Amniotic stem cell (primary cell): ENCODE data around the gene GALNT2.

Source experiments
- DNase-seq: peaks from one replicate; lab custom pipeline; 2025; lab: John Stamatoyannopoulos, UW

GALNT2 gene

DNA sequence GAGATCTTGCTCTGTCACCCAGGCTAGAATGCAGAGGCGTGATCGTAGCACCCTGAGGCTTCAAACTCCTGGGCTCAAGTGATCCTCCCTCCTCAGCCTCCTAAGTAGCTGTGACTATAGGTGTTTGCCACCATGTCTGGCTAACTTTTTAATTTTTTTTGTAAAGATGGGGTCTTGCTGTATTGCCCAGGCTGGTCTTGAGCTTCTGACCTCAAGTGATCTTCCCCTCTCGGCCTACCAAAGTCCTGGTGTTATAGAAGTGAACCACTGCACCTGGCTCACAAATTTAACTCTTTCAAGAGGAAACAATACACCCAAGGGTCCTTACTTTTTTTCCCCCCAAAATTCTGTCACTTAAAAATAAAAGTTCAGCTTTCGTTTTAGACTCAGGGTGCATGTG is 62.3 kb downstream of the GALNT2 start:
- no peak for DNase-seq

GRCh38 chr1:230130172-230130944 is 63.3 kb downstream of the GALNT2 start:
- DNase-seq: no peak

- no peak for DNase-seq
These were observed 64.4 kb downstream of the GALNT2 start for GRCh38 chr1:230131457-230131856.

- DNase-seq: no peak
These were observed 65.7 kb downstream of the GALNT2 start for GRCh38 chr1:230132758-230133157.

DNA sequence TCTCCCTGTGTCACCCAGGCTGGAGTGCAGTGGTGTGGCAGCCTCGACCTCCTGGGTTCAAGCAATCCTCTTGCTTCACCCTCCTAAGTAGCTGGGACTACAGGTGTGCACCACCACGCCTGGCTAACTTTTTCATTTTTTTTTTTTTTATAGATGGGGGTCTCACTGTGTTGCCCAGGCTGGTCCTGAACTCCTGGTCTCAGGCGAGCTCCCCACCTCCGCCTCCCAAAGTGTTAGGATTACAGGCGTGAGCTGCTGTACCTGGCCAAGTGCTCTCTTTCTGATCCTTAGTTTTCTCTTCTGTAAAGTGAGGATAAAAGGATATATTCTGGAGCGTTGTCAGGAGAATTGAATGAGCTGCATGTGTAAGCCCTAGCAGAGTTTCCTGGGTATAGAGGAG is 68.7 kb downstream of the GALNT2 start:
- no peak for DNase-seq

- no peak for DNase-seq
These were observed 69.7 kb downstream of the GALNT2 start for GRCh38 chr1:230136453-230137336.

GRCh38 chr1:230137337-230137815 is 70.3 kb downstream of the GALNT2 start:
- no peak for DNase-seq

DNA sequence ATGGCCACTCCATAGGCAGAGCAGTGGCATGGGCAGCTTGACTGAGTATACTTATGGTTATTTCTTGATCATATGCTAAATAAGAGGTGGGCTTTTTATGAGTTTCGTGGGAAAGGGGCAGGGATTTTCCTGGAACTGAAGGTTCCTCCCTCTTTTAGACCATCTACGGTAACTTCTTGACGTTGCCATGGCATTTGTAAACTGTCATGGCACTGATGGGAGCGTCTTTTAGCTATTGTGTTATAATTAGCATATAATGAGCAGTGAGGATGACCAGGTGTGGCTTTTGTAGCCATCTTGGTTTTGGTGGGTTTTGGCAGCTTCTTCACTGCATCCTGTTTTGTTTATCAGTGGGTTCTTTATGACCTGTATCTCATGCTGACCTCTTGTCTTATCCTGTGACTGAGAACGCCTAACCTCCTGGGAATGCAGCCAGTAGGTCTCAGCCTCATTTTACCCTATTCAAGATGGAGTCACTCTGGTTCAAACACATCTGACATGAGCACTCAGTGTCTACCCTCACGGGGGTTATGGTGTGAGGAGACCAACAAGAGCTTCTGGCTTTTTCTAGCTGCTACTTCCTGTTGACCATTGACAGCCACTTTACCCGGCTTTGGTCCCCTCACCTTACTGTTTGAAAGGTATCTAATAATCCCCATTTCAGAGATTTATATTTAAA is 71.7 kb downstream of the GALNT2 start:
- DNase-seq: no peak

DNA sequence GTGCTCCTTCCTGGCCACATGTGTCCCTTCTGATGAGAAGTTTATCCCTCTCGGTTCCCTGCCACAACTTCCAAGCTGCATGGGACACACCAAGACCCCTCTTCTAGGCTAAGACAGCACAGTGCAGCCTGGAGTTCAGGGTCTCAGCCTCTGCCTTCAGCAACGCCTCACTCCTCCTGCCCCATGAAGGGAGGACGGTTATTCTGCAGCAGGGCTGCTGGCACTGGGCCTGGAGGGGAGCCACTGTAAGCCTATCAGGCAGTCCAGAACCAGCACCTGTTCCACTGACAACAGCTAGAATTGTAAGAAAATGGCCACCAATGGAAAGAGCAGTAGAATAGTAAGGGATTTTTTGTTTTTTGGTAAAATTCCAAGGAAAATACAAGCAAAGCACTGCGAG is 72.3 kb downstream of the GALNT2 start:
- no peak for DNase-seq

DNA sequence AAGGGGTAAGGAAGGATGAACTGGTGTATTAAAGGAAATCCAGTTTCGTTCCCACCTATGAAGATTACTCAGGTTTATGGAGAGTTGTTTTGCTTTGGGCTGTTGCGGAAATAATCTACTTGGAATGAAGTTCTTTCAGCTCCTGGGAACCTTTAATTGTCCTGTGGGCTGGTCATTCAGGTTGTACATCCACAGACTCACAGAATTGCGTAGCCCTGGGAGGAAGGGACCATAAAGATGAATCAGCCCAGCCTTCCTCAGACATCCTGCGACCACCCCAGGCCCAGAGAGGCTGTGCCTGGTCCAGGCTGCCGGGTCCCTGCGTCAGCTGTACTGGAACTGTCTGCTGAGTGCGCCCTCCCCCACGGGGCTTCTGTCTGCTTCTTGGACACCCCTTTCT is 72.7 kb downstream of the GALNT2 start:
- no peak for DNase-seq

GRCh38 chr1:230140221-230141020 is 73.4 kb downstream of the GALNT2 start:
- no peak for DNase-seq

DNA sequence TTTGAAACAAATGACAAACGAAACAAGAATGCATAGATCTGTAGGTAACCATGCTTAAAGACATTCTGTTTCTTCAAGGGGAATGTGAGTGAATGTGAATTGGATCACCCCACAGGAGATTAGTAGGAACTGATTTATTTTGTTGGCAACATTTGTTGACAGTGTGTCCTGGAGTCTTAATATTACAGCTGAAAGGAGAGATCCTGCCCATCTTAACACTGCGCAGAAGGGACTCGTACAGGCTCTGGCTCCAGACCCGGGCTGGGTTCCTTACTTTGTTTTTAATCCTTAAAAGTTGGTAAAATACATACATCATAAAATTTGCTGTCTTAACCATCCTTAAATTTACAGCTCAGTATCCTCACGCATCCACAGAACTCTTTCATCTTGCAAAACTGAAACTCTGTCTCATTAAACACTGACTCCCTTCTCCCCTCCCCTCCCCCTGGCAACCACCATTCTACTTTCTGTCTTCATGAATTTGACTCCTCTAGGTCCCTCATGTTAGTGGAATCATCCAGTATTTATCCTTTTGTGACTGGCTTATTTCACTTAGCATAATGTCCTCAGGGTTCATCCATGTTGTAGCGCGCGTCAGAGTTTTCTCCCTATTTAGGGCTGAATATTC is 74.1 kb downstream of the GALNT2 start:
- DNase-seq: no peak

DNA sequence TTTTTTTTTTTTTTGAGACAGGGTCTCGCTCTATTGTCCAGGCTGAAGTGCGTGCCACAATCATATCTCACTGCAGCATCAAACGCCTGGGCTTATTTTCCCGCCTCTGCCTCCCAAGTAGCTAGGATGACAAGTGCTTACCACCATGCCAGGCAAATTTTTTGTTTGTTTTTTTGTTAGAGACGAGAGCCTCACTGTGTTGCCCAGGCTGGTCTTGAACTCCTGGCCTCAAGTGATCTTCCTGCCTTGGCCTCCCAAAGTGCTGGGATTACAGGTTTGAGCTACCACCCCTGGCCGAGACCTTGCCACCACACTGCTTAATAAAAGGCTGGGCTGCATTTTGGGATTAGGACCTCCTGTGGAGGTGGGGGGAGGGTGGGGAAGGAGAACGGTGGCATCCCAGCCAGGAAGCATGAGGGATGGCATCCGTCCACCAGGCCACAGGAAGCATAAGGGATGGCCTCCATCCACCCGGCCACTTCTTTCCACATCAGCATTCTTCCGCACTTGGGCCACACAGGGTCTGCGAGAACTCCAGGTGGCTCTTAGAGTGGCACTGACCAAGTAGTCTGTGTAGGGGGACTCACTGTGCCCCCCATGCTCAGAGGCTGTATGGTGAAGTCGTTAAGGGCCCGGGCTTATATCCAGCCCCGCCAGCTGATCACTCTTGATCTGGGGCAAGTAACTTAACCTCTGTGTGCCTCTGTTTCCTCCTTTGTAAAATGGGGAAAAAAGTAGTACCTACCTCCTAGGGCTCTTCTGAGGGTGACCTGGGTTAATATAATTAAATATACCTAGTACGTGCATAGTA is 75.0 kb downstream of the GALNT2 start:
- DNase-seq: no peak

DNA sequence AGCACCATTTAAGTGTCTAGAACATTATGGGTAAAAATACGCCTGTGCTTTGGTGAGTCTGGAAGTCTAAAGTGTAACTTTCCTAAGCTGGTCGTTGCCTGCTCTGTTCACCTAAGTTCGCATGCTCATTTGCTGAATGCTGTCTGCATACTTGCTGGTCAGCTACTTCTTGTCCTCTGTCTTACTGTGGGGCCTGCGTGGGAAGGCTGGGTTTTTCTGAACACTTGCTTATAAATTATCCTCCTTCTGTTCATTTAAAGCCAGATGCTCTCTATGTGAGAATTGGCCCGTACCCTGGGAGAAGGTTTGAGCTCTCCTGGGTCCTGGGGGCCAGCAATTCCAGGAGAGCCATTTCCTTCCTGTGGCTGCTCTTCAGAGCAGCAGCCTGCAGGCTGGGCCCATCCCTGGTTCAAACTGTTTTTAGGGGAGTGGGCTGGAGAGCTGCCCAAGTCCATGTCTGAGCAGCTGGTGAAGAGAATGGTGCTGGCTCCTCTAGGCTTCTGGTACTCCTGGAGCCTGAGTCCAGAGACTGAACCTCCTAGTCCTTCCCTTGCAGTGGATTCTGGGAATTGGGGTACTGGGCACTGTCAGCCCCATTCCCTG is 75.7 kb downstream of the GALNT2 start:
- no peak for DNase-seq

DNA sequence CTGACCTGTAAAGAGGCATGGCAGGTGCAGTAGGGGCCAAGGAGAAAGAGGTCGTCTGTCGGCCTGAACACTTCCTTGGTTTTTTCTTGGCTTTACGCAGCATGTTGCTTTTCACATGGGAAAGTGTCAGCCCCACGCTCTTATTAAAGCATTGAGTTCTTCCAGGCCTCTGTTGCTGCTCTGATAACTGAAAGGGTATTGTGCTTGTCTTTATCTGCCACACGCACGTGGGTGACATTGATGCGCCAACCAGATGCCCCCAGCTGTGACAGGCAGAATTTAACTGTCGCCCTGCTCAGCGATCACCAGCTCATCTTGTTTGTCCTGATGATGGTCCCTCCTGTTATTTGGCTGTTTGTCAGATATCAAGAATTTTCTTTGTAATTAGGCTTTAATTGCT is 76.5 kb downstream of the GALNT2 start:
- no peak for DNase-seq

DNA sequence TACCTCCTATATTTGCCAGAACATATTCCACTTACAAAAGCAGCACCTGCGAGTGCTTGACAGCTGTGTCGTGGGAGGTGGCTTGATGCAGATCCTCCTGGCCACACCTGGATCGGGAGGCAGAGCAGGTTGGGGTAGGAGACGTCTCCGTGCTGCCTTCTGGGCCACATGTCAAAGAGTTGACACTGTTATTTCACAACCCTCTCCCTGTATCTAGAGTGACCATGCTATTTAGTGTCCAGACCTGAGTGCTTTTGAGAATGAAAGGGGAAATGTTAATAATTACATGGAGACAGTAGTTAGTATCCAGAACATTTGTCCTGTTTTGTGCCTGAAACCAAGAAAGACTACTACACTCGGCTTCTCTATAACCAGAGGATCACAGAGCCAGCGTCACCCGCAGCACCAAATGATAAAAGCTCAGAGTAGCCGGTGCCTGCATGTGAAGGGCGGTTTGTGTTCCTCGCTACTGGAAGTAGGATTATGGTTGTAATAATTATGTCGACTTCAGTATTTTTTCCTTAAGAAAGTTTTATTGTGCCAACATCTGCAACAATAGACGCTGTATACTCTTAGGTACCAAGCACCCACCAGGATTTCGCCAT is 77.1 kb downstream of the GALNT2 start:
- no peak for DNase-seq

DNA sequence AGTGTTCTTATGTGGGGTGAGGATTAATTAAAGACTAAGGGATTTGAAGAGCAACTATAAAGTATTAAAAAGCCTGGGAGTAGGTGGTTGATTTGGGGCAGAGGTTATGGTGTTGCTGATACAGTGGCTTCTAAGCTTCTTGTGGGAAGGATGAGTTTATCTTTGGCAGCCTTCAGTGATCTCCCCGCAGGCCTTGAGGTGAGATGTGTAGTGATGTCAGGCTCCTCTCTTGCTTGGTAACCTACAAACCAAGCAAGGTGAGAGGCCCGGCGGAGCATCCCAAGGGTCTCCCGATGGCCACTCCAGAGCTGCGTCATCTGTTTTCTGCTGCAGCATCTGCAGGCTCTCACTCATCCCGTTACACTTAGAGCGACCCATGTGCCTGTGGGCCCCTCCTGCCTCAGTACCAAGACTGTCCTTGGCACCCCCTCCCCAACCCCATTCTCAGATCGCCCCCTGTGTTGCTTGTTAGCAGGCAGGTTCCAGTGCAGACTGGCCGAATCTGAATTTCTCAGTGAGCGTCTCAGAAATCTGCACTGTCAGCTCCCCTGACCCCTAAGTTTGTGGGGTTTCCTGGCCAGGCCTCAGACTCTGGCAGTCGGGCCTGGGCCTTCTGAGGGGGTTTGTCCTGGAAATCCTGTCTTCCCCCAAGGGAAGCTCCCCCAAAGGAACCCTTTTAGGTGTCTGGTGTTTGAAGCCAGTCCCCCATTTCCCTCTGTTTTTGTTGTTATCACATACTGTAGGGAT is 77.9 kb downstream of the GALNT2 start:
- DNase-seq: no peak

- no peak for DNase-seq
These were observed 78.5 kb downstream of the GALNT2 start for GRCh38 chr1:230145505-230145899.

DNA sequence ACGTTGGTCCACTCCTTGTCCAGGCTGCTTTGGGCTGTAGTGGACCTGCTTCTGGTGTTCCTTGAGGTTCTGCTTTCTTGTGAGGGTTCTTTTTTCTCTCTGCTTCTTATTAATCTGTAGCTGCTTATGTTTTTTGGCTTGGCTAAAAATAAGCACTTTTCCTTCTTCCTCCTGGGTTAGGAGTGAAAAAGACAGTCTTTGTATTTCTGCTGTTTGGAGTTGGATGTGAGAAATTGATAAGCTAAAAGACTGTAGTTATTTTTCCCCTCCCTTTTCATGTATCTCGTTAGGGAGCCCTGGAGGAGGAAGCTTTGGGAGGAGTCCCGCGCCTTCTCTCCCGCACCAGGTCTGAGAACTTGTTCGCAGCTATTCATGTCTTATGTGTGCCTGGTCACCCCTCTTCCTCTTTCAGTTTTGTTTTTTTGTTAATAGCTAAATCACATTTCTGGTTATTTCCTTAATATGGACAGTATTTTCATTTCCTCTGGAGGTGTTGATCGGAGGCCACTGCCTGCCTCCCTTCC is 79.0 kb downstream of the GALNT2 start:
- no peak for DNase-seq
